Endodermal cell (in vitro differentiated cells): Measurements from ENCODE around the gene ARF3. TPM values are rescaled to one million over a fixed set of nuclear protein-coding genes. Genes with fewer than 3 reads are reported as not detected.
A peak's percentile ranks its signal among the peaks of the same experiment; 100 is the strongest.

Source experiments
- DNase-seq: peaks from one replicate; pipeline ENCODE4 v3.0.0-alpha.2; 2017
- H3K27ac ChIP-seq: 2 replicates; pipeline ENCODE4 v1.5.1; 2013; ENCODE audit warnings: mild to moderate bottlenecking, low read depth, low read length, moderate library complexity
- H3K27me3 ChIP-seq: 2 replicates; pipeline ENCODE4 v1.6.1; 2013; ENCODE audit warnings: mild to moderate bottlenecking, low read length, moderate library complexity; ENCODE audit not compliant: insufficient read depth, control insufficient read depth, poor library complexity, severe bottlenecking
- H3K36me3 ChIP-seq: 2 replicates; pipeline ENCODE4 v1.7.0; 2013; ENCODE audit warnings: mild to moderate bottlenecking, low read length, moderate library complexity; ENCODE audit not compliant: control insufficient read depth, insufficient read depth
- H3K4me1 ChIP-seq: one replicate; pipeline ENCODE4 v1.7.0; 2013; ENCODE audit warnings: low read length; ENCODE audit not compliant: control insufficient read depth, insufficient read depth
- H3K4me3 ChIP-seq: 2 replicates; pipeline ENCODE4 v1.5.1; 2013; ENCODE audit warnings: mild to moderate bottlenecking, low read length, moderate library complexity
- H3K9ac ChIP-seq: 2 replicates; pipeline ENCODE4 v1.6.1; 2013; ENCODE audit warnings: mild to moderate bottlenecking, low read length, moderate library complexity; ENCODE audit not compliant: poor library complexity, severe bottlenecking; ENCODE audit errors: extremely low read depth
- H3K9me3 ChIP-seq: 2 replicates; pipeline ENCODE4 v1.6.1; 2013; ENCODE audit warnings: mild to moderate bottlenecking, low read length, moderate library complexity; ENCODE audit not compliant: control insufficient read depth
- H3K27ac Mint-ChIP-seq: 2 replicates; pipeline ENCODE4 v1.8.0; 2020; ENCODE audit warnings: mixed read lengths
- H3K27me3 Mint-ChIP-seq: 2 replicates; pipeline ENCODE4 v1.8.0; 2021; ENCODE audit warnings: mild to moderate bottlenecking, mixed read lengths; ENCODE audit not compliant: insufficient read depth
- H3K36me3 Mint-ChIP-seq: 2 replicates; pipeline ENCODE4 v1.8.0; 2020; ENCODE audit warnings: low read depth, mixed read lengths
- H3K4me1 Mint-ChIP-seq: 2 replicates; pipeline ENCODE4 v1.8.0; 2020; ENCODE audit warnings: mixed read lengths
- H3K4me3 Mint-ChIP-seq: 2 replicates; pipeline ENCODE4 v1.8.0; 2020; ENCODE audit warnings: mild to moderate bottlenecking, moderate library complexity, mixed read lengths
- H3K9me3 Mint-ChIP-seq: 2 replicates; pipeline ENCODE4 v1.8.0; 2020; ENCODE audit warnings: mild to moderate bottlenecking, mixed read lengths
- CTCF ChIP-seq: fragments of 200-600 bp; sonication (generic); conservative IDR thresholded peaks from 2 replicates; pipeline ENCODE4 v1.5.0; 2021; ENCODE audit warnings: antibody characterized with exemption, mild to moderate bottlenecking
- WGBS, 2 experiments: methylation state at CpG; one replicate each; pipeline versions ENCODE4 v1.1.5 to v1.1.7; 2013; ENCODE audit warnings: missing lambda C conversion rate in 2 of 2, mixed read lengths in 1 of 2; ENCODE audit not compliant: insufficient coverage in 1 of 2, insufficient read length in 1 of 2; 5-methylcytosine and 5-hydroxymethylcytosine counted together
- total RNA-seq, 2 donors: library from RNA; stranded (reverse); fragmentation: NEBNext Ultra II Directional in 1 of 2; extraction: Animal tissue kit (Norgen Biotek cat#: 25700) in 1 of 2; gene quantifications; 2 replicates in 1 of 2; 3 replicates in 1 of 2; pipeline ENCODE4 v1.2.1, GENCODE V29; 2021

Gene ARF3
- total RNA-seq, 2 donors from 2014 or later = 237 to 288 TPM

DNA sequence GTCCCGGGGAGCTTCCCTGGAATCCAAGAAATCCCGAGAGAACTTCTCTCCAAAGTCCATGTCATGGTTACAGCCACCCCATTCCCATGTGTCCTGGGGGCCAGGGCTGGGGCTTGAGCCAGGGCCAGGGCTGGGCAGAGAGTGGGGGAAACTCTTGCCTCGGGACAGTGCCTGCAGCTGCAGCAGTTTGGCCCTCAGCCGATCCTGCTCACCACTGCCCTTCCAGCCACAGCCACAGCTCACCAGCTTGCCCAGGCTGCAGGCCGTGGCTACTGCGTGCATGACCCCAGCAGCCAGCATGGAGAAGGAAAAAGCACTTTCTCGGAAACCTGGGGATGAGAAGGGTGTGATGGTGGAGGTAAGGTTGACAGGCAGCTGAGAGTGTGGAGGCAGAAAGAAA, 10.7 kb upstream of the ARF3 start:
- no peak overlapping the region for H3K4me3 ChIP-seq
- no peaks in the 10 kb centered on the region for H3K9me3 ChIP-seq
- no peak for TF ChIP-seq CTCF
- no peaks in the 10 kb centered on the region for H3K4me1 ChIP-seq
- Mint-ChIP-seq H3K4me1 (peaks cover 20% of the 10 kb centered on the region), H3K36me3 (no peaks in the 10 kb centered on the region), H3K4me3 (no peak overlapping the region), H3K9me3 (no peaks in the 10 kb centered on the region), H3K27ac (no peak overlapping the region), H3K27me3 (peaks cover 60% of the 10 kb centered on the region)
- no peak overlapping the region for H3K27ac ChIP-seq
- DNase-seq = peak; percentile 73
- 66 to 72% methylated on average over 3 to 7 of the region's 7 CpGs for WGBS, 2 experiments
- no peak overlapping the region for H3K9ac ChIP-seq
- no peaks in the 10 kb centered on the region for H3K36me3 ChIP-seq
- peaks cover 55% of the 10 kb centered on the region for H3K27me3 ChIP-seq

DNA sequence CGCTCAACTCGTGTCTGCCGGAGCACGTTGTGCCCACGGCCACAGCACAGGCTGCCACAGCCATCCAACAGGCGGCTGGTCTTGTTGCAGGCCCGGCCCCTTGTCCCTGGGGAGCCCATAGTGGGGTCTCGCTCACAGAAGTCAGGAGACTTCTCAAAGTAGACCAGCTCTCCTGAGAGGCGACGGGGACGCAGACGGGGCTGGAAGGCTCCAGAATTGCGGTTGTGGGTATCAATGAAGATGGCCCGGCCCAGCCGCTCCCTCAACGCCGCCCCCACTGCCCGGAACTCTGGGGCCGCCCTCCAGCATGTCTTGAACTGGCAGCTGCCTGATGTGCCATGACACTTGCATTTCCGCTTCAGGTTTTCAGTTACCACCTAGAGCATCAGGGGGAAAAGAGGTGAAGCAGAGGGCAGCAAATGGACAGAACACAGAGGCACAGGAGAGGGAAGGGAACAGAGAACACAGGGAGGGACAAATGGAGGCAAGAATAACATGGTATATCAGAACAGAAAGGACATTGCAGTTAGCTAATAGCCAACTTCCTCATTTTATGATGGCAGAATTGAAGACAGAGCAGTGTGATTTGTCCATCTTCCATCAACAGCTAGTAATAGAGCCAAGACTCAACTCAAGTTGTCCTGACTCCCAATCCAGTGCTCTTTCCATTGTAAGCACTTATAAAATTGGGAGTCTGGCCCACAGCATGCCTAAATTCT, 9.0 kb upstream of the ARF3 start:
- DNase-seq = peak; percentile 66
- Mint-ChIP-seq H3K27ac (no peak overlapping the region), H3K36me3 (no peaks in the 10 kb centered on the region), H3K4me1 (peaks cover 17% of the 10 kb centered on the region), H3K27me3 (peaks cover 43% of the 10 kb centered on the region), H3K4me3 (no peak overlapping the region), H3K9me3 (no peaks in the 10 kb centered on the region)
- no peak overlapping the region for H3K4me3 ChIP-seq
- no peak for TF ChIP-seq CTCF
- no peaks in the 10 kb centered on the region for H3K4me1 ChIP-seq
- no peak overlapping the region for H3K27ac ChIP-seq
- no peak overlapping the region for H3K9ac ChIP-seq
- 85 to 90% methylated on average over 12 to 20 of the region's 20 CpGs for WGBS, 2 experiments
- peaks cover 38% of the 10 kb centered on the region for H3K27me3 ChIP-seq
- no peaks in the 10 kb centered on the region for H3K36me3 ChIP-seq
- H3K9me3 ChIP-seq = no peaks in the 10 kb centered on the region

DNA sequence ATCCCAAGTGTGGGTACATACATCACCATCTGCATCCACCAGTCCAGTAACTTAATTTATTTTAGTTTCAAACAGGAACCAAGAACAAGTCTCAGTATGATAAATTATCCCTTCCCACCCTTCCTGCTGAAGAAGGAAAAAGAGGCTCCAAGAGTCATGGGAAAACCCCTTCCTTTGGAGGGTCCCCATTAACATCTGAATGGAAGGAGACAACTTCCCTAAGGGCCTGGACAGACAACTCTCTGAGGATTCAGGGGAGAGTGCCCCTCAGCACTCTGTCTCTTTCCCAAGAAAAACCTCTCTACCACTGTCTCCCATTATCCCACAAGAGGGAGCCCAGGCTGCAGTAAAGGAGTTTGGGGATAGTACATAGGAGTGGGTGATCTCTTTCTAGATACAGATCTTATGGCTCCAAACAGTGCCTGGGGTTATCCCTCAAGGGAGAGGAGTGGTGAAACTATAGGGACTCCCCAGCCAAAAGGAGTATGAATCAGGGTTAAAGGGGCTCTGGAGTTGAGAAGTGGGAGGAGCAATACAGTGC, 8.1 kb upstream of the ARF3 start:
- Histone ChIP-seq H3K27me3 (peaks cover 29% of the 10 kb centered on the region), H3K36me3 (no peaks in the 10 kb centered on the region), H3K27ac (no peak overlapping the region), H3K4me3 (no peak overlapping the region), H3K4me1 (no peaks in the 10 kb centered on the region), H3K9me3 (no peaks in the 10 kb centered on the region), H3K9ac (no peak overlapping the region)
- Mint-ChIP-seq H3K4me3 (no peak overlapping the region), H3K27ac (peak overlapping the region; percentile 17), H3K36me3 (no peaks in the 10 kb centered on the region), H3K9me3 (no peaks in the 10 kb centered on the region), H3K4me1 (peaks cover 7% of the 10 kb centered on the region), H3K27me3 (peaks cover 38% of the 10 kb centered on the region)
- peak; percentile 66 for TF ChIP-seq CTCF
- DNase-seq = peak; percentile 81
